ENCODE results near the gene SLN. TPM values are rescaled to one million over a fixed set of nuclear protein-coding genes. Genes with fewer than 3 reads are reported as not detected.

SLN gene
- total RNA-seq, 1 donor from 2014 or later = not detected

DNA sequence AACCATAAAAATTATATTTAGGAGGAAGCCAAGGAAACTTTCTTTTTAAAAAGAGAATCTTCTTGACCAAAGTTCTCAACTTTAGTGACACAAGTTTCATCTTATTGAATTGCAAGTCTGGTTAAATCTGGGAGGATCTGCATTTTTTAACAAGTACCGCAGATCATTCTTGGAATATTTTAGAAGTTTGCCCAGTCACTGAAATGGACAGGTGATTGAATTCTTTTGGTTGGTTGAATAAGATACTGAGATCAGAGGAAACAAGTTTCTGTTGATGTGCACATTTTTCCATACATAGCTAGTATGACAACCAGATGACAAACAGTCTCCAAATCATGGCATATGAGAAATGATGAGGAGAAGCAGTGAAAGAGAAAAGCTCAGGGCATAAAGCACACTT, 50.2 kb downstream of the SLN start:
- Histone ChIP-seq H3K4me3 (no peak overlapping the region), H3K36me3 (no peaks in the 10 kb centered on the region), H3K9me3 (no peaks in the 10 kb centered on the region), H3K27me3 (no peaks in the 10 kb centered on the region), H3K4me1 (no peaks in the 10 kb centered on the region), H3K27ac (no peak overlapping the region)
- no peak for TF ChIP-seq CTCF (IDR thresholded peaks at IDR 0.05)
- no peak for DNase-seq (ENCODE audit: low spot score in 2 of 2)
- intact Hi-C loops (cut with DNase I) = no loop called here

GRCh38 chr11:107660066-107660465, 51.8 kb downstream of the SLN start:
- H3K27ac ChIP-seq = no peak overlapping the region
- no peaks in the 10 kb centered on the region for H3K36me3 ChIP-seq
- no peak for TF ChIP-seq CTCF (IDR thresholded peaks at IDR 0.05)
- no peaks in the 10 kb centered on the region for H3K4me1 ChIP-seq
- H3K4me3 ChIP-seq = no peak overlapping the region
- intact Hi-C loops (cut with DNase I) = no loop called here
- H3K9me3 ChIP-seq = no peaks in the 10 kb centered on the region
- no peaks in the 10 kb centered on the region for H3K27me3 ChIP-seq
- DNase-seq (ENCODE audit: low spot score in 2 of 2) = no peak

GRCh38 chr11:107659310-107659709, 52.5 kb downstream of the SLN start:
- no peak overlapping the region for H3K27ac ChIP-seq
- TF ChIP-seq CTCF (IDR thresholded peaks at IDR 0.05) = no peak
- H3K4me1 ChIP-seq = no peaks in the 10 kb centered on the region
- no peaks in the 10 kb centered on the region for H3K36me3 ChIP-seq
- no peak overlapping the region for H3K4me3 ChIP-seq
- intact Hi-C loops (cut with DNase I) = no loop called here
- H3K9me3 ChIP-seq = no peaks in the 10 kb centered on the region
- no peaks in the 10 kb centered on the region for H3K27me3 ChIP-seq
- DNase-seq (ENCODE audit: low spot score in 2 of 2) = no peak

Other genes starting within 250 kb of the SLN start
- gene ALKBH8, start 146.3 kb downstream of the SLN start, total RNA-seq = 0.32 TPM
- gene ELMOD1, start 120.9 kb downstream of the SLN start, total RNA-seq = not detected
- 5.4 TPM for gene SLC35F2, start 146.7 kb upstream of the SLN start, total RNA-seq
- gene RAB39A, start 216.4 kb upstream of the SLN start, total RNA-seq = not detected

All from ascending aorta (tissue), 2 donors.